GM21576 (cell line): ENCODE data around the gene CD86.

Source experiments
- ATAC-seq: cut with Tn5 transposase; IDR thresholded peaks from one replicate; pipeline ENCODE4 v1.9.1; 2021; ENCODE audit warnings: mild to moderate bottlenecking, moderate library complexity; ENCODE audit not compliant: unreplicated experiment

CD86 gene

DNA sequence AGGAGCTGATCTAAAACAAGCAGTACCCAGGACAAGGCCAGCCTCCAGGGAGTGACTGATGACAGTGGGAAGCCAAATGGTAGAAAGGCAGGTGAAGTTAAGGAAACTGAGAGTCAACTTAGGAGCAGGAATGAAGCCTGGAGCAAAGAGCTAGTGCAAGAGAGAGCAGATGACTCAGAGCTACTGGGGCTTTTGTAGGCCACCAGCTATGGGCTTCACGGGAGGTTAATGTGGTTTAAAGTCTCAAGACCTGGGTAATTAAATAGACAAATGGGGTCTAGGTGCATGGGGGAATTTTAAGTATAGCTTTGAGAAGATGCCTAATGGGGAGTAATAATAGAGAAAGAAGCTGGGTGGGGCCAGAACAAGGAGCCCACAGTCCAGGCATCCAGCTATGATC lies 3.1 kb downstream of the CD86 start:
- no peak for ATAC-seq

DNA sequence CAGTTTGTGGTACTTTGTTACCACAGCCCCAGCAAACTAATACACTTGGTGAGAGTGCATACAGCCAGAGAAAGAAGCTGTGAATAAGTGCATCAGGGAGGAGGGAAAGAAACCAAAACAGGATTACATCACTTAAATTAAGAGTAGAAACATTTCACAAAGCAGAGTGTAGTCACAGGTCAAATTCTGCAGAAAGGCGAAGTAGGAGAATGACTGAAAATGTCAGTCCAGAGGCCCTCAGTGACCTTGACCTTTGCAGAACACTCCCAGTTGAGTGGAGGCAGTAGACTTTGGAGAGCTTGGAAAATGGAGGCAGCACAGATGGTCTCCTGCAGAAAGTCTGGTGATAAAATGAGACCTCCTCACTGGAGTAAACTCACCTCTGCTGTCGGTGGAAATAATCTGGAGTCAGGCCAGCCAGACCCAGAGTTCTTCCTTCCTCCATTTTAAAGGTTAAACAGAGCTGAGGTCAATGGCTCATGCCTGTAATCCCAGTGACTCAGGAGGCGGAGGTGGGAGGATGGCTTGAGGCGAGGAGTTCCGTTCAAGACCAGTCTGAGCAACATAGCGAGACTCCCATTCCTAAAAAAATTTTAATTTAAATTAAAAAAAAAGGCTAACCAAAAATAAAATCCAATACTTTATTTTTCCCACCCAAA lies 5.0 kb downstream of the CD86 start:
- ATAC-seq, result no peak

DNA sequence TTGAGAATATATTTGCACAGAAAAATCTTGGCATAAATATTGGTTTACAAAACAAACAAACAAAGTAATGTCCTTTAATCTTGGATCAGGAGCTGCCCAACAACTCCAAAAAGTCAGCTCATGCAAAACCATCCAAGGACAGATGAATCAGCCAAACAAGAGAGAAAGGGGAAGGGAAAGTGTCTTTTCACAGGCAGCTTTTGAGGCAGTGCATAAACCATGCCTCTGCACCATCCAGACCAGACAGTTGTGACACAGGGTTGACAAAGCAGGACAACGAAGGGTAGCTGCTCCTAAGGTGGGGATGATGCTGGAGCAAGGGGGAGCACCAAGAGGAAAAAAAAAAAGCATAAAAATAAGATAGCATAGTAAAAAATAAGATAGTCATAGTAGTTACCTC lies 8.7 kb downstream of the CD86 start:
- ATAC-seq, result peak; percentile 49

DNA sequence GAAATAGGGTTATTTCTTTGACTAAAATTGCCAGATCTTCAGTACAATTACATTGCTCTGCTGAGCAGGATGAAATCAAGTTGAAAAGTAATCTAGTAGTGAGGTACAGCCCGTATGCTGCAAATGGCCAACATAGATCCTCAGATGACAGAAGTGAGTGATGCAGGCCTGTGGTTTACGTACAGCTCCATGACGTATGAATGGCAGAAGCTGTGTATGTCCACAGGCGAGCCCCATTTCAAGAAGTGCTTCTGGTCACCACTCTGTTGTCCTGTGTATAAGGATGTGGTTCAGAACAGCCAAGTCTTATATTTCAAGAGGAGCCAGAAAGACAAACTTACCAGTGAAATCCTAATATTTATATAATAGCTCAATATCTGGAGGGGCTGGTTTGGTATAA lies 9.2 kb downstream of the CD86 start:
- ATAC-seq, result no peak

DNA sequence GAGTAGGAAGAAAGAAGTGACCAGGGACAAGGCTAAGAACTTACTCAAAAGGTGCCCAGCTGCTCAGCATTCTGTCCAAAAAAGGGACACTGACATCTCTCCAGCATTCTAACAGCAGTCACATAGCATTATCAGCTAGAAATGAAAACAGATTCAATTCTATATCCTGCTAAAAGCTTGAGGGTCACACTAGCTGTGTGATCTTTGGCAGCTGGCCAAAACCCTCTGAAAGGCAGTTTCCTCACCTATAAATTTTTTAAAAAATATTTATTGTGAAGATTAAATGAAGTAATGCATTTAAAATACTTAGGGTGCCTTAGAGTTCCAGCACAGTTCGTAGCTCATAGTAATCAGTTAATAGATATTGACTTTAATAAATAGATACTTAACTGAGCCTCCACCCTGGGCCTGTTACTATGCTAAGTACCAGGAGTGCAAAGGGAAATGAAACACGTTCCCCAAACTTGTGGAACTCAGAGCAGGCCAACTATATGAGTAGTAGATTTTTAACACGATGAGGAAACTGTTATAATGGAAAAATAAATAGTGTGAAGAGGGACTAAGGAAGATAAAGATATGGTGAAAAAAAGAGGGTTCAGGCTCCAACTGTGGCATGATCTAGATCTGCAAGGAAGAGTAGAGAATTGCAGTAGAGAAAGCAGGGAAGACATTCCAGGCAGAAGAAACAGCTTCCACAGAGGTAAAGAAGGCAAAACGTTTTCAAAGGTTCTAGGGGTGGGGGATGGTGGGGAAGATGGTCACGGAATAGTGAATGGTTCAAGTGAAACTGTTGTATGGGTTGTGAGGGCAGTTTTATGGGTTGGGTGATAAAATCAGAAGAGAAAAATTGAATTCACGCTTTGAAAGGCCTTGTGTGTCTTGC lies 11.4 kb downstream of the CD86 start:
- ATAC-seq, result no peak

DNA sequence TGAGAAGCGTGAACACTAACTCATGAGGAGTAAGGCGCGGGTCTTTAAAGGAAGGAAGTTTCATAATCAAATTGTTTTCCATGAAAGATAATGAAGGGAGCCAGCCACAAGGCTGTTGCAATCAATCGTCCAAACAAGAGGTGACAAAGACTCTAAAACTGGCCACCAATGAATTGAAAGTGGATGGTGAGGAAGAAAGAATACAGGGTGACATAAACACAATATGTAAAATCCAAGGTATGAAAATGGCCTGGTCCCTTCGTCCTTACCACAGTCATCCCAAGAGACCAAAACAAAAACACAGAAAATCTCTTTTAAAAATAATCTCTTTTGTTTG lies 12.0 kb downstream of the CD86 start:
- ATAC-seq, result no peak

DNA sequence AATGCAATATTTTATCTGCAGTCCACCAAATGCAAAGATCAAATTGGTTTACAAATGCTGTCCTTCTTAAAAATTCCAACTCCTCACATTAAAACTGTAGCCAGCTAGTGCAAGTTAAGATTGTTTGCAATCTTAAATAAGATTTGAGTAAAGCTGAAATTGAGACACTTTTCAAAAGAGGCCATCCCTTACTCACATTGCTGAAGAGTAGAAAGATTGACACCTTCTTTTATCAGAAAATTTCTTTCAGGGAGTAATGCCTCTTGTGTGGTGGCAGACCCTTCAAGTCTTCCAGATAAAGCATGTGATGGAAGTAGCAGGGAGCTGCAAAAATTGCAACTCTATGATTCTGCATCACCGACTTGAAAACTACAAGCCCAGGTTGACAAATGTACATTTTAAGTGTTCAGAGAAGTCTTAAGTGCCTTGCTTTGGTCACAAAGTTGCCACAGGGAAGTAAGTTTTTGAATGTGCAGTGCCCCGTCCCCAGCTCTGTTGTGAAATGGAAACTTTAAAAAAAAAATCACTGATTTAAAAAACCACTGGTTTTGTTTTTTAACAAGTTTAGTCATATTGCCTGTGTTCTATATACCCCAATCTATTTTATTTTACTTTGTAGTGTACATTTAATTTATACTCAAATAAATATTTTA lies 12.6 kb downstream of the CD86 start:
- no peak for ATAC-seq

DNA sequence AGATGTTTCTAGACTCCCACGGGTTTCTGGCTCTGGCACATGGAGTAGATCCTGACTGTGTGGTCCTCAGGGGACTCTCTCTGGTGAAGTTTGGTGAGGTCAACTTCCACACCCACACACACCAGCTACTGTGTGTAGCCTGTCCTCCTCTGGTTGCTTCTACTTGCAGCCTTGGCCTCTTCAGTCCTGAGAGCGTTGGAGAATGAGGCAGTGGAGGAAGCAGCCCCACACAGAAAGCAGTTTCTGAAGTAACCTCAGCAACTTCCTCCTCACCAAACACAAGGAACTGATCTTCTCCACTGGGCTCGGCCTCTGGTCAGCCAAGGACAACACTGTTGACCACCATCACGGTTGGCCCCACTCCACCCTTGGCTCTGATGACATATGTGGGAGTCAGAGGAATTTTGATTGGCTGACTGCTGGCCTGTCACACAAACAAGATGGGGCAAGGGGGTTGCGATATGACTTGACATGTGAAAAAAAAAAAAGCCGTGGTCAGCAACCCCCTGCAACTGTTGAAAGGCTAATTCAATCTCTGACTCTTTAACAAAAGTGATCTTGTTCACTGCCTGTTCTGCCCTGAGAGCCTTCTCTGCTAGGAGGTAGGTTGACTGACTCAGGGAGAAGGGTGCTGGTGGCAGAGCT lies 19.6 kb downstream of the CD86 start:
- peak; percentile 42 for ATAC-seq

DNA sequence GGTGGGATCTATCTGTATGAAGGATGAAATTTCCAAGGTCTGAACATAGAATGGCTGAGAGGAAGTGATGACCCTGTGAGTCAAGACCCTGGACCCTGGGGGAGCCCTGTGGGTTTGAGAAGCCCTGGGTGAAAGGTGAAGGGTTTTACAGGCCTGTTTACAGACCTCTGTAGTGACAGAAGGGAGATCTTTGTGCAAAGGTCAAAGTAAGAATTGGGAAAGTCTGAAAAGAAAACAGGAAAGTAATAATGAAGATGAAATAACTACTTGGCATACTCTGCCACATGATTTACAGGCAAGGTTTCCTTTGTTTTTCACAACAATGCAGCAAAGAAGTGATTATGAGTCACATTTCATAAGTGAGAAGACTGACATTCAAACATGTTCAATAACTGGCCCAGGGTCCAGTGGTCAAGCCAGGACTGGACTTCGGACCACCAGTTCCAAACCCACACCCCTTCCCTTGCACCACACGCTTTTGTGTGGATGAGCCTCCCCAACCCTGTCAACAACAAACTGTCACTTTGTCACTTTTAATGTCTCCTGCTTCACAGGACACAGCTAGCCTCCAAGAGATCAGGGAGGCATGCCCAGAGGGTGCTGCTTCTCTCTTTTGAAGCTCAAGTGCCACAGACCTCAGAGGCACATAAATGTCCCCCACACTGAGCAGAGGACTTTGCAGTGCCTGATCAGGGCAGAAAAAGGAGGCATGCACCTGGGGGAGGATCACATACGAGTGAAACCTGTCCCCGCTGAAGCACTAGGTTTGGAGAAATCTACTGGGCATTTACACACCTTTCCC lies 21.5 kb downstream of the CD86 start:
- ATAC-seq, result peak; percentile 9

DNA sequence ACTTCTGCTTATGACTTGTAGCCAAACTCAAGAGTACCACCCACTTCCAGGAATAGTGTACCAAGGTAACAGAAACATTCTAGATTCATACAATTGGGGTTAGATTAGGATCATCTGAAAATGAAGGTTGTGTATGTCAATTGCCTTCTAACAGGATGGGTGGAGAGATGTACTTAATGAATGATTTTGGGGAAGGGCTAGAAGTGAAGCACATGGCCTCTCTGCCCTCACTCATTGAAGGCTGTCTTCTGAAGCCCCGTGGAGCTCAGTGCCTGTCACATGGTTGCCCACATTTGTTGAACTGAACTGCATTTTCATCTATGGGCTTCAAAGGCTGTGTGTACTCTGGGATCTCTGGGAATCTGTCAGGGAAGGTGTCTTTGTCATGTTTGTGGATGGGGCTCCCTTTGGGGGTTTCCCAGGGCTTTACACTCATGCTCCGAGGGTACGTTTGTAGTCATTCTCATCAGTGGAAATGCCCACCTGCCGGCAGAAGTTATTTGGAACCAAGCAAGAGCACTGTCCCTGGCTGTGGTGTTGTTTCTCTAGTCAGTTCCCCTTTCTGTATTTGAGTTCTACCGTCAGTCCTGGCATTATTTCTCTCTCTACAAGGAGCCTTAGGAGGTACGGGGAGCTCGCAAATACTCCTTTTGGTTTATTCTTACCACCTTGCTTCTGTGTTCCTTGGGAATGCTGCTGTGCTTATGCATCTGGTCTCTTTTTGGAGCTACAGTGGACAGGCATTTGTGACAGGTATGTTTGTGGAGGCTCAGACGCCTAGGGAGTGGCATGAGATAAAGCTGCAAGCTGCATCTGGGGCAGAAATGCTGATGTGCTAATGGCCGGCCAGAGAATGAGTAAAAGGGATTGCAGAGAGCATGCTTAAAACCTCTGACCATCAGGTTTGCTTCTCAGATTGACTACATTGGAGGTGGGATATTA lies 22.4 kb downstream of the CD86 start:
- peak; percentile 22 for ATAC-seq

DNA sequence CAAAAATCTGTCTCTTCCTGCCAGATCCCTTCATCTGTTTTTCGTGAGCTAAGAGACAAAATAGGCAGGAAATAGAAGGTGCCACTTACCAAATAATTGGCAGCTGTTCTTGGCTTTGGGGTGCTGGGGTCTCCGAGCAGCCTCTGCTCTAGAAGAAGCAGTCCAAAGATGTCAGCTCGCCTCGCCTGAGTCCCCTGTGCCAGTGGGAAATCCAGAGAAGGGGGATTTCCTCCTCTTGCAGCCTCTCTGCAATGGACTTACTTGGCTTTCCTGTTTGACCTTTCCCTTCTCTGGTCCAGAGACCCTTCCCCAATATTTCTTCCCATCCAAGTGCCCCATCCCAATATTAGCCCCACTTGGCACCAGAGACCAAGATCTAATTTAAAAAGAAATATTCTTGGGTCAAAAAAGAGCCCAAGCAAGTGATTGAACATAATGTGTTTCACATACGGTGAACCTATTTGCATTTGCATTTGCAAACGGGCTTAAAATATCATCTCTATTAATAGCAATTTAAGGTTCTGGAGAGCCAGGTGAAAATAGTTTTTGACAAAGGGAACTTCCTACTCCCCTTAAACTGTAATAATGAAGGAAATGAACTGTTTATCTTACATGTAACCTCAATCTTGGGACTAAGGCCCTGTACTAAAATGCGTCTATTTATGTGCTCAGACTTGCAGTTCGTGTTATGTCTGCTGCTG lies 23.2 kb downstream of the CD86 start:
- ATAC-seq, result no peak

DNA sequence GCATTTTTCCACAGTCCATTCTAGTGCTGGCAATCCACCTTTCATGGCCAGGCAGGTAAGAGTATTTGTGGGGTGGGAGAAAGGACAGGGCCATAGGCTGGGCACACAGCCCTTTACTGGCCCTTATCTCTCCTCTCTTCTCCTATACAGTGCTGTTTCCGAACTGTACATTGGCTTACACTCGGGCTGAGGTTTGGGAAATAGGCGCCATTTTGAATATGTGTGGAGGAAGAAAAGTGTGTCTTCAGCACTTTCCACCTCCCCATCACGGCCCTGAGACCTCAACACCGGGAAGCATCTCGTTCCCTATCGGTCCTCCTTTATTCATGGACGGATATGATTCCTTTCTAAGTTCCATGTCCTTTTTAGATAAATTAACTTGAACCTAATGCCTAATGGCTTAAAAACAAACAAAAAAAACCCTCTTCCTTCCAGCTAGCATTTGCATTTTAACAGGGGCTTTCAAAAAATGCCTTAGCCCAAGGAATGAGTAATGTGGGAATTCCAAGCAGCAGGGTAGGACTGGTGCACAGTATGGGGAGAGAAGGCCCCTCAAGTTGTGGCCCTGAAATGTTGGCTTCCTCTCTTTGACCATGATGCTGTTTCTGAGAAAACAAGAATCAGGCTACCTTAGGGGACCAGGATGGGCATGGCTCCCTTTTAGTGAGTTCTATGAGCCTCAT lies 24.5 kb downstream of the CD86 start:
- ATAC-seq, result no peak

DNA sequence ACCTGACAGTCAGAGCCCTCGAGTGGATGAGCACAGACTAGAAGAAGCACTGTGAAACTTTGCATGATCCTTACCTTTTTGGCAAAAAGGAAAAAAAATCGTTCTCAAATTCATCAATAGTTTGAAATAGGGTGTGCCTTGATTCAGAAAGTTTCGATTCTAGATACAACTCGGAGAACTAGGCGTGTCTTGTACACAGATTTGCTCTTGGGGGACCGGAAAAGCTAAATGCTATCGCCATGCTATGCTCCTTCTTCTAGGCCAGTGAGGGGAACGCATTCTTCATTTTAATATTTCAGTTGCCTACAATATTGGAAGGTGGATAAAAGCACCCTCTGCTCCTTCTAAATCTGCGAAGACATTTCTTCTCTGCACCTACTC lies 25.0 kb downstream of the CD86 start:
- no peak for ATAC-seq

DNA sequence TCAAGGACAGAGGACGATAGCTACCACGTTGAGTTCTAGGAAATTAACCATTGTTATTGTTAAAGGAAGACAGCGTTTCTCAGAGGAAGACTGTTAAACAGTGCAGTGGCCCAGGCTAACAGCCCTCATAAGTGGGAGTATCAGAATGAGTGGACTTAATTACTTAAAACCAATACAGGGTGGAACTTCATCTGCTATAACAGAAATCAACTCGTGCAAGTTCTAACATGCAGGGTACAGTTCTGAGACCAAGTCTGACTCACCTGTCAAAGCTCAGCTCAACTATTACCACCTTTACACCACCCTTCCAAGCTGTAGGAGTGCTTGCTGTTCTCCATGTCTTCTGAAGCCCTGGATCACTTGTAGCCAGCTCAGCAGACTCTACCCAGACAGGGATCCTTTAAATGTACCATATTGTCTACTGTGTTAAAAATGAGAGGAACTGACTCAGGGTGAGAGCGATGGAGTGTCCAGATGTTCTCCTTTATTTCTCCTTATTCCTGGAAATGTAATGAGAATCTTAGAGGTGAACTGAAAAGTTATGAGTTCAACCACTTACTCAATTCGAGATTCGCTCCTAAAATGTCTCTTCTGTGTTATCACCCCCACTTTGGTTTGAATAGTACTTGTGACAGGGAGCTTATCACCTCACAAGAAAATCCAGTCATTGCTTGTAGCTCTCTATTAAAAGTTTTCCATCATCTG lies 26.5 kb downstream of the CD86 start:
- ATAC-seq, result peak; percentile 32

DNA sequence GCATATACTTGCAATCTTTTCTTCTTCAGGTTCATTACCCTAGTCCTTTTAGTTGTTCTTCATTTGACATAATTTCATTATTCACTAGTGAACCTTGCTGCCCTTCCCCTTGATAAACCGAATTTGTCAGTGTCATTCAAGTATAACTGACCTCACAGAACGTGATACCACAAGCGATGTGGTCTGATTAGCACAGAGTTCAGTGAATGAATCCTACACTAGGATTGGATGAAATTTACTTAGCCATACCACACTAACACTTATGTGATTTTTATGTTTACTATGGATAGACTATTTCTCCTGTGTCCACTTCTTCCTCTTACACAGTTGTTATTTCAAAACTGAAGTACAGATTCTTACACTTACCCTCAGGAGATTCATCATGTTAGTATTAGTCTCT lies 27.2 kb downstream of the CD86 start:
- ATAC-seq, result no peak

DNA sequence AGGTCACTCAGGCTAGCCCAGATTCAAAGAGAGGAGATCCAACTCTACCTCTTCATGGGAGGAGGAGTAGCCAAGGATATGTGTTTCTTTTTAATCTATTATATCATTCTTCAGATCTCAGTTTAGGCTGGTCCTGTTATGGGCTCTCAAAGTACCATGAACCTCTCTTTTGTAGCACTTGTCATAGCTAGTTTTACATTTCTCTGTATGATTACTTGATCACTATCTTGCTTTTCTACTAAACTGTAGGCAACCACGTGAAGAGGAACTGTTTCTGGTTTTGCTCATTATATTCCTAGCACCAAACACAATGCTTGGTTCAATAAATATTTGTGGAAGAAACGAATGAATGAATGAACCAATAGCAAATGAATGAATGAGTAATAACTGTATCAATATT lies 29.6 kb downstream of the CD86 start:
- no peak for ATAC-seq

DNA sequence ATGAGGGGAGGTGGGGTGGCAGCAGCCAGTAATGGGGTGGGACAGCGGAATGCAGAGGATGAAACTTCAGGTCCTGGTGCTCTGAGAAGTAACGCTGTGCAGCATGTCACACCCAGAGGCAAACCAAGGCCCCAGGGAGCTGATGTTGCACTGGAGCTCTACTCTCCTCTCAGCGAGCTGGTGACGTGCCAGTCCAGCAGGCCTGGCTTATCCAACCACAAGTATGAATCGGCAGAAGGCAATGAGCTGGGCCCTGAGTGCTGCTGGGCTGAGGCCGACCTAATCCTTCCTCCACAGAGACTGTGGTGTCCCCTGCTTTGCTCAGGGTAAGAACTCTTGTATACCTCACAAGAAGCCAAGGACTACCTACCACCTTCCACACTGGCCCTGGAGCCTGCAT lies 30.5 kb downstream of the CD86 start:
- ATAC-seq, result no peak

DNA sequence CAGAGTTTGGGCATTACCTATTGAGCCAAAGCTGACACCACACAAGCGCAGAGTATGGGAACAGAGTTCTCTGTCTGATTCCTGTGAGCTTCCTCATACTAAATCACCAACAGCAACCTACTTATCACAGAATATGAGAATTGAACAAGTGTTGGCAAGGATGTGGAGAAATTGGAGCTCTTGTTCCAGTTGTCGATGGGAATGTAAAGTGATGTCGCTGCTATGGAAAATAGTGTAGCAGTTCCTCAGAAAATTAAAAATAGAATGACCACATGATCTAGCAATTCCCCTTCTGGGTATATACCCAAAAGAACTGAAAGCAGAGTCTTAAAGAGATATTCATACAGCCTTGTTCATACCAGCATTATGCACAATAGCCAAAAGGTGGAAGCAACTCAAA lies 33.4 kb downstream of the CD86 start:
- ATAC-seq, result no peak
